A673 (cell line): ENCODE data around the gene CTCF. TPM values are rescaled to one million over a fixed set of nuclear protein-coding genes. Genes with fewer than 3 reads are reported as not detected.

ENCODE experiments used
- BruUV-seq: library from RNA; stranded (reverse); fragments of 400-500 nt; replicated peaks from 2 replicates; lab custom pipeline; 2021; lab: Mats Ljungman, UMichigan
- CTCF ChIA-PET: fragments of 300-600 bp; sonication (Branson Sonifier 250); formaldehyde crosslinking; loops from one replicate; lab custom pipeline; 2022; ENCODE audit warnings: antibody characterized with exemption; lab: Charles Lee
- POLR2A ChIA-PET: fragments of 300-600 bp; sonication (Branson Sonifier 250); formaldehyde crosslinking; loops from one replicate; lab custom pipeline; 2022; ENCODE audit warnings: antibody characterized with exemption; ENCODE audit not compliant: low non-redundant PET; lab: Charles Lee
- DNase-seq: peaks from one replicate; pipeline ENCODE4 v3.0.0-alpha.2; 2015; ENCODE audit warnings: low spot score
- H3K27ac ChIP-seq: fragments of 200-600 bp; sonication (generic); 2 replicates; pipeline ENCODE4 v1.5.1; 2016; ENCODE audit warnings: mixed run types, low read depth, mild to moderate bottlenecking, mixed read lengths, antibody characterized with exemption, low read length; ENCODE audit not compliant: poor library complexity, severe bottlenecking
- H3K27me3 ChIP-seq: fragments of 200-600 bp; sonication (generic); replicated peaks from 2 replicates; pipeline ENCODE4 v1.6.1; 2017; ENCODE audit warnings: mixed run types, low read depth, mild to moderate bottlenecking, mixed read lengths, antibody characterized with exemption, low read length; ENCODE audit not compliant: insufficient read depth, poor library complexity
- H3K36me3 ChIP-seq: fragments of 200-600 bp; sonication (generic); 2 replicates; pipeline ENCODE4 v1.6.1; 2016; ENCODE audit warnings: mixed run types, mild to moderate bottlenecking, mixed read lengths, antibody characterized with exemption, low read length; ENCODE audit not compliant: insufficient read depth, poor library complexity, severe bottlenecking
- H3K4me1 ChIP-seq: fragments of 200-600 bp; sonication (generic); 2 replicates; pipeline ENCODE4 v1.6.1; 2017; ENCODE audit warnings: mixed run types, mild to moderate bottlenecking, mixed read lengths, antibody characterized with exemption, low read length; ENCODE audit not compliant: insufficient read depth, poor library complexity, severe bottlenecking
- H3K4me3 ChIP-seq: fragments of 200-600 bp; sonication (generic); 2 replicates; pipeline ENCODE4 v1.5.1; 2016; ENCODE audit warnings: low read depth, mixed run types, mild to moderate bottlenecking, mixed read lengths, low read length; ENCODE audit not compliant: poor library complexity, severe bottlenecking
- H3K9me3 ChIP-seq: fragments of 200-600 bp; sonication (generic); 2 replicates; pipeline ENCODE4 v1.6.1; 2016; ENCODE audit warnings: mixed run types, low read depth, mild to moderate bottlenecking, mixed read lengths, antibody characterized with exemption, low read length; ENCODE audit not compliant: poor library complexity, severe bottlenecking
- EZH2 ChIP-seq: fragments of 200-600 bp; sonication (generic); IDR thresholded peaks from 2 replicates; pipeline ENCODE4 v1.6.1; 2017; ENCODE audit warnings: borderline replicate concordance, low read depth, mild to moderate bottlenecking, mixed read lengths, antibody characterized with exemption, low read length; ENCODE audit not compliant: poor library complexity, severe bottlenecking
- intact Hi-C: fragments of 100-400 bp; cut with micrococcal nuclease; formaldehyde crosslinking; loops from one replicate; pipeline ENCODE4 v1.10.0; 2022; ENCODE audit not compliant: unreplicated experiment
- total RNA-seq: library from RNA; stranded (reverse); gene quantifications from 2 replicates; pipeline ENCODE4 v1.2.3, GENCODE V29; 2021
- TF ChIP-seq, protein P1 (sequence below): fragments of 300-800, 200-600 bp; sonication (generic); conservative IDR thresholded peaks from 2 replicates; pipeline ENCODE4 v1.5.1; 2017; ENCODE audit warnings: low read depth, mild to moderate bottlenecking, antibody characterized with exemption, low read length, moderate library complexity, mixed read lengths

CTCF gene
- total RNA-seq, 1 experiment from 2014 or later = 74.7 TPM

DNA sequence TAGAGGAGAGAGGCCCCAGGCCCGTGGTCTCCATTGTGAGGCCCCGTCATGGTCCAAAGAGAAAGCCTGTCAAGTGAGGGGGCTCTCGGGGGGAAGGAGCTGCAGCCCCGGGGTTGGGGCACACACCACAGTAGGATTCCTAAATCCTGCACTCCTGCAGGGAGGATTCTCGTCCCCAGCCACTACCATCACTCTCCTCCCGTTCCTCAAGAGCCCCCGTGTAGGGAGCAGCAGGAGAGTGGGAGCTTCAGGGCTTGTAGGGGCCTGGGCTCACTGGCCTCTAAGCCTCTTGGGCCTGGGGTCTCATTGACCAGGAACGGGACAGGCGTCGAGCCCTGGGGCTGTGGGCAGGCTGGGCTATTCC is 105.1 kb downstream of the CTCF start:
- Histone ChIP-seq H3K27ac (no peak overlapping the region), H3K27me3 (no peaks in the 10 kb centered on the region), H3K4me3 (no peak overlapping the region), H3K36me3 (no peaks in the 10 kb centered on the region), H3K9me3 (no peaks in the 10 kb centered on the region), H3K4me1 (peaks cover 10% of the 10 kb centered on the region)
- POLR2A ChIA-PET = no interaction called here
- intact Hi-C loops = loop anchor here (5.0 kb wide), 1 partner anchor 105 kb away; the partner anchor contains the start of gene CTCF
- CTCF ChIA-PET = interaction anchor here (1.1 to 3.8 kb wide), 3 partner anchors 121 to 146 kb away, joined by 3 to 22 read pairs (median 19); no protein-coding TSS in a partner anchor
- TF ChIP-seq EZH2 = no peak
- BruUV-seq = no TSS peak
- no peak for DNase-seq

DNA sequence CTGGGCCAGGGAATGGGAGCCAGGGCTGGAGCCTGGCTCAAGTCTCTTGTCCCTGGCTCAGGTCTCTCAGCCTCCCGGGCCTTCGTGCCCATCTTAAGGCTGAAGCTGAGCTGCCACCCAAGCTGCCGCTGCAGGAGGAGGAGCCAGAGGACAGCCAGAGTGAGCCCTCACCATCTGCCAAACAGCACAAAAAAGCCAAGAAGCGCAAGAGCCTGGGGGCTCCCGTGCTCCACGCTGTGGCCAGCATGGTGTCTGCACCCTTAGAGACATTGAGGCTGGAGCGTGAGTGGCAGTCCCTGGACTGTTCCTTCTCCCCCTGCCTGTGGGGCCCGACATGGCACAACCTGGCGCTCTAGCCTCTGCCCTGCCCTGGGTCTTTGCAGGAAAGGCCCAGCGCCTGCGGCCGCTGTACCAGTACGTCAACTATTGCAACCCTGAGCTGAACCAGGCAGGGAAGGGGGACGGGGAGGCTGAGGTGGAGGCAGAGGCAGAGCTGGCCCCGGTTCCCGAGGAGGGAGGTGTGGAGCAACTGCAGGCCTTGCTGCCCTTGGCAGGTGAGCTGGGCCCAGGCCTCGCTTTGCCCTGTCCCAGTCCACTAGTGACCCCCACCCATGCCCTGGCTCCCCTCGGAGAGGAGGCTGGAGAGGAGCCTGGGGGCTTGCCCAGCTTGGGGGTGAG is 105.6 kb downstream of the CTCF start:
- H3K27ac ChIP-seq = no peak overlapping the region
- no peaks in the 10 kb centered on the region for H3K36me3 ChIP-seq
- ChIA-PET POLR2A (no interaction called here), CTCF (interaction anchor here (1.1 to 3.8 kb wide), 3 partner anchors 121 to 147 kb away, joined by 3 to 22 read pairs (median 19); no protein-coding TSS in a partner anchor)
- H3K27me3 ChIP-seq = no peaks in the 10 kb centered on the region
- H3K9me3 ChIP-seq = no peaks in the 10 kb centered on the region
- no TSS peak for BruUV-seq
- intact Hi-C loops = loop anchor here (1.0 to 5.0 kb wide), 2 partner anchors 106 to 147 kb away; partner anchors contain the start of gene CTCF
- no peak for TF ChIP-seq EZH2
- TF ChIP-seq, protein P1, sequence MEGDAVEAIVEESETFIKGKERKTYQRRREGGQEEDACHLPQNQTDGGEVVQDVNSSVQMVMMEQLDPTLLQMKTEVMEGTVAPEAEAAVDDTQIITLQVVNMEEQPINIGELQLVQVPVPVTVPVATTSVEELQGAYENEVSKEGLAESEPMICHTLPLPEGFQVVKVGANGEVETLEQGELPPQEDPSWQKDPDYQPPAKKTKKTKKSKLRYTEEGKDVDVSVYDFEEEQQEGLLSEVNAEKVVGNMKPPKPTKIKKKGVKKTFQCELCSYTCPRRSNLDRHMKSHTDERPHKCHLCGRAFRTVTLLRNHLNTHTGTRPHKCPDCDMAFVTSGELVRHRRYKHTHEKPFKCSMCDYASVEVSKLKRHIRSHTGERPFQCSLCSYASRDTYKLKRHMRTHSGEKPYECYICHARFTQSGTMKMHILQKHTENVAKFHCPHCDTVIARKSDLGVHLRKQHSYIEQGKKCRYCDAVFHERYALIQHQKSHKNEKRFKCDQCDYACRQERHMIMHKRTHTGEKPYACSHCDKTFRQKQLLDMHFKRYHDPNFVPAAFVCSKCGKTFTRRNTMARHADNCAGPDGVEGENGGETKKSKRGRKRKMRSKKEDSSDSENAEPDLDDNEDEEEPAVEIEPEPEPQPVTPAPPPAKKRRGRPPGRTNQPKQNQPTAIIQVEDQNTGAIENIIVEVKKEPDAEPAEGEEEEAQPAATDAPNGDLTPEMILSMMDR = peak; percentile 85
- H3K4me1 ChIP-seq = peaks cover 12% of the 10 kb centered on the region
- no peak overlapping the region for H3K4me3 ChIP-seq
- peak; percentile 96 for DNase-seq

DNA sequence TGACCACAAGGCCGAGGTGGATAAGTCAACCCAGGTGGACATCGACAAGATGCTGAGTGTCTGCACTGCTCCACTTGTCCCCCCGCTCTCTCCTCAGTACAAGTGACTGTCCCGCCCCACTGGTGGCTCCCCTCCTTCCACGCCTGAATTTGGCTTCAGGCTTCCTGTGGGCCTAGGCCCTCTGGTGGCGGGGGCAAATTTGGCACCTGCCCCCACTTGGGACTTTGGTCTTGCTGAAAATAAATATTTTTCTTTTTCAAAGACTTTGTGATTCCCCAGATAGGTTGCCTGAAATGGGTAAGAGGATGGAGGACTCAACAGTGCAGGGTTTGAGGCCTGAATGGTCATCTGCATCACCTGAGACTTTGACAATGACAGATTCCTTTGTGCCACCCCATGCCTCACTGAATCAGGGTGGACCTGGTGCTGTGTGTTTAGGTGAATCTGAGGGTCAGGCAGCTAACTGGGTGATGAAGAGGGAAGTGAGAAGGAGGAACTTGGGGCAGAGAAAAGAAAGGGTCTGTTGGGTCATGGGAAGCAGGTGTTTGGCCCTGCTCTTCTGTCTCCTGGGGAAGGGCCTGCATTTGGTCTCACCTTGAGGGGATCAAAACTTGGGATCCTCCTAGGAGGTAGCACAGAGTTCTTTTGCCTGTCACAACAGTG is 106.3 kb downstream of the CTCF start:
- intact Hi-C loops = loop anchor here (1.0 to 5.0 kb wide), 2 partner anchors 106 to 147 kb away; partner anchors contain the start of gene CTCF
- BruUV-seq = no TSS peak
- POLR2A ChIA-PET = no interaction called here
- H3K9me3 ChIP-seq = no peaks in the 10 kb centered on the region
- TF ChIP-seq, protein P1 = 0 out of 2 replicates have a peak, but pooled peaks have one; percentile 10
- no peak for TF ChIP-seq EZH2
- no peaks in the 10 kb centered on the region for H3K27me3 ChIP-seq
- H3K36me3 ChIP-seq = no peaks in the 10 kb centered on the region
- CTCF ChIA-PET = interaction anchor here (0.5 to 3.8 kb wide), 3 partner anchors 122 to 147 kb away, joined by 3 to 22 read pairs (median 19); no protein-coding TSS in a partner anchor
- no peak overlapping the region for H3K27ac ChIP-seq
- peaks cover 19% of the 10 kb centered on the region for H3K4me1 ChIP-seq
- H3K4me3 ChIP-seq = no peak overlapping the region
- no peak for DNase-seq
